ENCODE data around the gene TBATA. TPM values are rescaled to one million over a fixed set of nuclear protein-coding genes. Genes with fewer than 3 reads are reported as not detected.

The TBATA gene
- polyA plus RNA-seq, 1 donor = 0.16 TPM

GRCh38 chr10:70791386-70792039 lies 6.3 kb upstream of the TBATA start:
- H3K36me3 ChIP-seq (ENCODE audit: control insufficient read depth, insufficient read depth, low read length) = no peaks in the 10 kb centered on the region

GRCh38 chr10:70786799-70787415 lies 1.7 kb upstream of the TBATA start:
- H3K4me1 ChIP-seq (ENCODE audit: control insufficient read depth, insufficient read depth, low read length) = no peaks in the 10 kb centered on the region
- no CpG with 5 or more reads among the region's 5 CpGs for WGBS (ENCODE audit: insufficient coverage, low lambda C conversion rate)
- no peaks in the 10 kb centered on the region for H3K36me3 ChIP-seq (ENCODE audit: control insufficient read depth, insufficient read depth, low read length)

More at GRCh38 chr10:70791386-70792039, 6.3 kb upstream of the TBATA start:
- Histone ChIP-seq H3K4me3 (ENCODE audit: low read length) (no peak overlapping the region), H3K27ac (ENCODE audit: low read length) (no peak overlapping the region), H3K9me3 (ENCODE audit: control insufficient read depth, low read depth, low read length) (no peaks in the 10 kb centered on the region), H3K4me1 (ENCODE audit: control insufficient read depth, insufficient read depth, low read length) (no peaks in the 10 kb centered on the region), H3K27me3 (ENCODE audit: control insufficient read depth, insufficient read depth, low read length) (no peaks in the 10 kb centered on the region)
- no peak for DNase-seq
- WGBS (ENCODE audit: insufficient coverage, low lambda C conversion rate) = no CpG with 5 or more reads among the region's 5 CpGs

GRCh38 chr10:70784471-70784870 lies 706 bp downstream of the TBATA start:
- no peak for DNase-seq
- no CpG with 5 or more reads among the region's 2 CpGs for WGBS (ENCODE audit: insufficient coverage, low lambda C conversion rate)
- Histone ChIP-seq H3K4me3 (ENCODE audit: low read length) (no peak overlapping the region), H3K27me3 (ENCODE audit: control insufficient read depth, insufficient read depth, low read length) (no peaks in the 10 kb centered on the region), H3K4me1 (ENCODE audit: control insufficient read depth, insufficient read depth, low read length) (peaks cover 5% of the 10 kb centered on the region), H3K9me3 (ENCODE audit: control insufficient read depth, low read depth, low read length) (no peaks in the 10 kb centered on the region), H3K27ac (ENCODE audit: low read length) (no peak overlapping the region), H3K36me3 (ENCODE audit: control insufficient read depth, insufficient read depth, low read length) (no peaks in the 10 kb centered on the region)

More at GRCh38 chr10:70786799-70787415, 1.7 kb upstream of the TBATA start:
- Histone ChIP-seq H3K9me3 (ENCODE audit: control insufficient read depth, low read depth, low read length) (no peaks in the 10 kb centered on the region), H3K27me3 (ENCODE audit: control insufficient read depth, insufficient read depth, low read length) (no peaks in the 10 kb centered on the region), H3K27ac (ENCODE audit: low read length) (no peak overlapping the region), H3K4me3 (ENCODE audit: low read length) (no peak overlapping the region)
- no peak for DNase-seq

- H3K36me3 ChIP-seq (ENCODE audit: control insufficient read depth, insufficient read depth, low read length) = no peaks in the 10 kb centered on the region
- H3K4me3 ChIP-seq (ENCODE audit: low read length) = no peak overlapping the region
- no peaks in the 10 kb centered on the region for H3K9me3 ChIP-seq (ENCODE audit: control insufficient read depth, low read depth, low read length)
- no peaks in the 10 kb centered on the region for H3K27me3 ChIP-seq (ENCODE audit: control insufficient read depth, insufficient read depth, low read length)
- 100% methylated on average over 5 of the region's 5 CpGs for WGBS (ENCODE audit: insufficient coverage, low lambda C conversion rate)
- H3K27ac ChIP-seq (ENCODE audit: low read length) = no peak overlapping the region
- DNase-seq = no peak
- H3K4me1 ChIP-seq (ENCODE audit: control insufficient read depth, insufficient read depth, low read length) = peaks cover 9% of the 10 kb centered on the region
Measured at GRCh38 chr10:70784016-70784415, 1.2 kb downstream of the TBATA start.

- DNase-seq = no peak
- Histone ChIP-seq H3K27ac (ENCODE audit: low read length) (no peak overlapping the region), H3K9me3 (ENCODE audit: control insufficient read depth, low read depth, low read length) (no peaks in the 10 kb centered on the region), H3K36me3 (ENCODE audit: control insufficient read depth, insufficient read depth, low read length) (no peaks in the 10 kb centered on the region), H3K27me3 (ENCODE audit: control insufficient read depth, insufficient read depth, low read length) (no peaks in the 10 kb centered on the region), H3K4me1 (ENCODE audit: control insufficient read depth, insufficient read depth, low read length) (peaks cover 16% of the 10 kb centered on the region), H3K4me3 (ENCODE audit: low read length) (no peak overlapping the region)
- 67% methylated on average over 1 of the region's 11 CpGs for WGBS (ENCODE audit: insufficient coverage, low lambda C conversion rate)
Measured at GRCh38 chr10:70782746-70783680, 2.2 kb downstream of the TBATA start.

- no peak overlapping the region for H3K27ac ChIP-seq (ENCODE audit: low read length)
- no peaks in the 10 kb centered on the region for H3K27me3 ChIP-seq (ENCODE audit: control insufficient read depth, insufficient read depth, low read length)
- peaks cover 24% of the 10 kb centered on the region for H3K4me1 ChIP-seq (ENCODE audit: control insufficient read depth, insufficient read depth, low read length)
- no peak for DNase-seq
- no peaks in the 10 kb centered on the region for H3K36me3 ChIP-seq (ENCODE audit: control insufficient read depth, insufficient read depth, low read length)
- H3K9me3 ChIP-seq (ENCODE audit: control insufficient read depth, low read depth, low read length) = no peaks in the 10 kb centered on the region
- WGBS (ENCODE audit: insufficient coverage, low lambda C conversion rate) = no CpG with 5 or more reads among the region's 4 CpGs
- H3K4me3 ChIP-seq (ENCODE audit: low read length) = no peak overlapping the region
Measured at GRCh38 chr10:70782086-70782745, 3.0 kb downstream of the TBATA start.

GRCh38 chr10:70781461-70782051 lies 3.6 kb downstream of the TBATA start:
- Histone ChIP-seq H3K4me1 (ENCODE audit: control insufficient read depth, insufficient read depth, low read length) (peaks cover 30% of the 10 kb centered on the region), H3K27me3 (ENCODE audit: control insufficient read depth, insufficient read depth, low read length) (no peaks in the 10 kb centered on the region), H3K4me3 (ENCODE audit: low read length) (no peak overlapping the region), H3K9me3 (ENCODE audit: control insufficient read depth, low read depth, low read length) (no peaks in the 10 kb centered on the region), H3K27ac (ENCODE audit: low read length) (no peak overlapping the region), H3K36me3 (ENCODE audit: control insufficient read depth, insufficient read depth, low read length) (no peaks in the 10 kb centered on the region)
- no CpG with 5 or more reads among the region's 8 CpGs for WGBS (ENCODE audit: insufficient coverage, low lambda C conversion rate)
- DNase-seq = no peak

- DNase-seq = no peak
- Histone ChIP-seq H3K4me3 (ENCODE audit: low read length) (no peak overlapping the region), H3K36me3 (ENCODE audit: control insufficient read depth, insufficient read depth, low read length) (no peaks in the 10 kb centered on the region), H3K27ac (ENCODE audit: low read length) (no peak overlapping the region), H3K27me3 (ENCODE audit: control insufficient read depth, insufficient read depth, low read length) (no peaks in the 10 kb centered on the region), H3K4me1 (ENCODE audit: control insufficient read depth, insufficient read depth, low read length) (peaks cover 32% of the 10 kb centered on the region), H3K9me3 (ENCODE audit: control insufficient read depth, low read depth, low read length) (no peaks in the 10 kb centered on the region)
- WGBS (ENCODE audit: insufficient coverage, low lambda C conversion rate) = 100% methylated on average over 2 of the region's 4 CpGs
Measured at GRCh38 chr10:70780772-70781171, 4.4 kb downstream of the TBATA start.

- Histone ChIP-seq H3K9me3 (ENCODE audit: control insufficient read depth, low read depth, low read length) (no peaks in the 10 kb centered on the region), H3K27ac (ENCODE audit: low read length) (peak overlapping the region; percentile 80)
- WGBS (ENCODE audit: insufficient coverage, low lambda C conversion rate) = 60% methylated on average over 1 of the region's 9 CpGs
Measured at GRCh38 chr10:70780370-70780760, 4.8 kb downstream of the TBATA start.

More at GRCh38 chr10:70780370-70780760, 4.8 kb downstream of the TBATA start:
- Histone ChIP-seq H3K4me1 (ENCODE audit: control insufficient read depth, insufficient read depth, low read length) (peaks cover 32% of the 10 kb centered on the region), H3K36me3 (ENCODE audit: control insufficient read depth, insufficient read depth, low read length) (no peaks in the 10 kb centered on the region), H3K27me3 (ENCODE audit: control insufficient read depth, insufficient read depth, low read length) (no peaks in the 10 kb centered on the region), H3K4me3 (ENCODE audit: low read length) (no peak overlapping the region)
- DNase-seq = no peak
